T47D (cell line): Measurements from ENCODE around the gene PKD2L1.

Experiments
- DNase-seq, 2 experiments: peaks; one replicate each; pipeline versions ENCODE4 v3.0.0 to v3.0.0-alpha.2; 2011 to 2012; ENCODE audit warnings: low read depth in 1 of 2, low spot score in 1 of 2
- JUND ChIP-seq: IDR thresholded peaks from 2 replicates; pipeline ENCODE4 v1.6.1; 2012; ENCODE audit warnings: low read depth
- in situ Hi-C: cut with HindIII; loops from 2 replicates; pipeline ENCODE4 v1.10.0; 2016; ENCODE audit warnings: low sequenced_read_pairs, low pct_unique_long_range_greater_than_20kb

PKD2L1 gene

DNA sequence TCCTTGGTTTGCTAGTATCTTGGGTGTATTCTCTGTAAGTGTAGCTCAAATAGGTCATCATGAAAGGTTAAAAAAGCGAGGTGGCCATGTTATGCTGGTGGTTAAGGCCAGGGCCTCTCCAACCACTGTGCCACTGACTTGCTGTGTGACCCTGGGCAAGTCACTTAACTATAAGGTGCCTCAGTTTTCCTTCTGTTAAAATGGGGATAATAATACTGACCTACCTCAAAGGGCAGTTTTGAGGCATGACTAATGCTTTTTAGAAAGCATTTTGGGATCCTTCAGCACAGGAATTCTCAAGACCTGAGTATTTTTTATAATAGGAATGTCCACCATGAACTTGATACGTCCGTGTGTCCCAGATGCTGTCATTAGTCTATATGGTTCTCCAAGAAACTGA is 34.1 kb upstream of the PKD2L1 start:
- in situ Hi-C loops: no loop called here
- TF ChIP-seq JUND: no peak
- no peak for DNase-seq

DNA sequence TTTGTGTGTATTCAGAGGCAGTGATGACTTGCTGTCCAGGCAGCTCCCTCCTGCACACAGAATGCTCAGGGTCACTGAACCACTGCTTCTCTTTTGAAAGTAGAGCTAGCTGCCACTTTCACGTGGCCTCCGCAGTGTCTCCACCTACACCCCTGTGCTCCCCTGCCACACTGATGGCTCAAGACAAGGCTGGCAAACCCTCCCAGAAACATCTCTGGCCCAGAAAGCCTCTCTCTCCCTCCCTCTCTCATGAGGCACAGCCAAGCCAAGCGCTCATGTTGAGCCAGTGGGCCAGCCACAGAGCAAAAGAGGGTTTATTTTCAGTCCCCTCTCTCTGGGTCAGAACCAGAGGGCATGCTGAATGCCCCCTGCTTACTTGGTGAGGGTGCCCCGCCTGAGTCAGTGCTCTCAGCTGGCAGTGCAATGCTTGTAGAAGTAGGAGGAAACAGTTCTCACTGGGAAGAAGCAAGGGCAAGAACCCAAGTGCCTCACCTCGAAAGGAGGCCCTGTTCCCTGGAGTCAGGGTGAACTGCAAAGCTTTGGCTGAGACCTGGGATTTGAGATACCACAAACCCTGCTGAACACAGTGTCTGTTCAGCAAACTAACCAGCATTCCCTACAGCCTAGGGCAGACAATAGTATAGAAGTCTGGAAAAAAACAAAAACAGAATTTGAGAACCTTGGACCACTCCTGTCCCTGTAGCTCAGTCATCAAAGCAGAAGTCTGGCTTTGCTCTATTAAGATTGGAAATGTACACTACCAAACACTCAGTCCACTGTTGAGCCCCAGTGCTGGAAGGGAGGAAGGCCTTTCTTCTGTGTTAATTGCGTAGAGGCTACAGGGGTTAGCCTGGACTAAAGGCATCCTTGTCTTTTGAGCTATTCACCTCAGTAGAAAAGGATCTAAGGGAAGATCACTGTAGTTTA is 32.8 kb upstream of the PKD2L1 start:
- no peak for TF ChIP-seq JUND
- DNase-seq: no peak

DNA sequence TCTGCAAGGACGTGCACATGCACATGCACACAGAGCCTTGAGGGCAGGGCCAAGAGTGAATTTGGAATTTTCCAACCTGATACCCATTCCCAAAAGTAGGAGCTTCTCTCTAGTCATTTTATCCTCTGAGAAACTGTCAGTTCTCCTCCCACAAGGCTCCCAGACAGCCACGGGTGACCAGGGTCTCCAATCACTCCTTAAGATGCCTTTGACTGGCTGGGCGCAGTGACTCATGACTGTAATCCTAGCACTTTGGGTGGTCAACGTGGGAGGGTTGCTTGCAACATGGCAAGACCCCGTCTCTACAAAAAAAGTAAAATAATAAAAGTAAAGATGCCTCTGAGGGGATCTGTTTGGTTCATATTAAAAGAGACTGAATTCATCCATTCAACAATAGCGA is 30.2 kb upstream of the PKD2L1 start:
- DNase-seq: no peak
- in situ Hi-C loops: no loop called here
- TF ChIP-seq JUND: no peak

More for the DNA sequence above, 32.8 kb upstream of the PKD2L1 start:
- in situ Hi-C loops: no loop called here

DNA sequence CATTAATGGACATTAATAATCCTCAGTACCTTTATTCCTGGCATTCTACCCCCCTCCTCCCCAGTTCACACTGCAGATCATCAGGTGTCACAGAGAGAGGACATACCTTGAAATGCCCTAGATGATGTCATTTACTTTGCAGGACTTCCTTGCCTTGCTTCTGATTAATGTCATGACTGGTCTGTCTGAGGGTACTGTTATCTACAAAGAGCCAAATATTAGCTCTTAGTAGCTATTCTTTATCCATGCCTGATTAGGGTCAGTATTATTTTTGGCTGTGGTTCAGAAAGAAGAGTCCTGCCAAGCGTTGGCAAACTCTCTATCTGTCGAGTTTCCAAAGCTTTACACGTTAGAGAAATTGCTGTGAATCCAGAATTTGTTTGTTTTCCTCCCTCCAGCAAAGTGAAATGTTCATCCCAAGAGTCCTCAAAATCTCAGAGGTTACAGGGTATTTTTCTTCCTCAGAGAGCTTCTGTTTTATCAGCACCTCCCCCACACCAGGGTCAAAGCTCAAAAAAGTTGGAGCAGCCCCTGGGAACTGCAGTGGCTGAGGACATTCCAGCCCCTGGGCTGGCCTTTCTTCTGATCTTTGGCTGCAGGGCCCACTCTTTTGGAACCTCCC is 29.6 kb upstream of the PKD2L1 start:
- TF ChIP-seq JUND: no peak
- DNase-seq: no peak
- in situ Hi-C loops: no loop called here

DNA sequence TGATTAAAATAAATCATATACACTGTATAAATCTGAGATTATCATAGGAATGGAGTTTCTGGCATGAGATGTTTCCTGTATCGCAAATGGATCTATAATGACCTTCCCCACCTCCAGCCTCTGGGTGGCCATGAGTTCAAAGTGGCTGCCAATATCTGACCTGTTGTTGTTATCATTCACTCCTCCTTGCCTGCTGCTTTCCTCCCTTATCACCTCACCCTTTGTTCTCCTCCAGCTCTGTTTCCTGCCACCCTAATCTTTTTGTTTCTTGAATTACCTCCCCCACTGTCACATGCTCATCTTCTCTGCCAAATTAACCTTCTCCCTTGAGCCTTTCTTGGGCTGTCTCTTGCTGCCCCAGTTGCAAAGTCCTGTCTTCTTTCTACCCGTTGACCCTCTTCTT is 29.0 kb upstream of the PKD2L1 start:
- DNase-seq: no peak
- TF ChIP-seq JUND: no peak
- in situ Hi-C loops: no loop called here

DNA sequence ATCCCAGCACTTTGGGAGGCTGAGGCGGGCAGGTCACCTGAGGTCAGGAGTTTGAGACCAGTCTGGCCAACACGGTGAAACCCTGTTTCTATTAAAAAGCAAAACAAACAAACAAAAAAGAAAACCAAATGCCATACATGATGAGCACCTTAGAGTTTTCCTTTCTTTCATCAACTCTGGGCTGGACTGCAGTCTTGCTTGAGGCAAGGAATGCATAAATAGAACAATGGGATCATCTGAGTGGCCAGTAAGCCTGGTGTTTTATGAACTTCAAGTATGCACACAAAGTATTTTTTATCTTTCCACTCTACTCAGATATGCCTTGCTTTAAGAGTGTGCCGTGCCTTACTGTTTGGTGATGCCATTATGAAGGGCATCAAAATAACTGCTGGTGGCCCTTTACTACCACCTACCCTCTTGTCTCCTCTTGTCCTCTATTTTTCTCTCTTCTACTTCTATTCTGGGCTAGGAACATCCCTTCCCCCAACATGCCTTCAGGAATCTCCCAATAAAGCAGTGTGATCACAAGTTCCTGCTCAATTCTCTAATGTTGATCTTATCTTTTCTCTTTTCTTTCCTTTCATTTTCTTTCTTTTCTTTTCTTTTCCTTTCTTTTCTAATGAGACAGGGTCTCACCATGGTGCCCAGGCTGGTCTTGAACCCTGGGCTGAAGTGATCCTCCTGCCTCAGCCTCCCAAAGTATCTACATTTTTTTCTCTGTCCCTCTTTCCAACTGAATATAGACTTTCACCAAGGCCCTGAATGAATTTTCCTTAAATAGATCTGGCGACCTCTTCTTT is 27.2 kb upstream of the PKD2L1 start:
- no peak for DNase-seq
- in situ Hi-C loops: no loop called here
- TF ChIP-seq JUND: no peak

DNA sequence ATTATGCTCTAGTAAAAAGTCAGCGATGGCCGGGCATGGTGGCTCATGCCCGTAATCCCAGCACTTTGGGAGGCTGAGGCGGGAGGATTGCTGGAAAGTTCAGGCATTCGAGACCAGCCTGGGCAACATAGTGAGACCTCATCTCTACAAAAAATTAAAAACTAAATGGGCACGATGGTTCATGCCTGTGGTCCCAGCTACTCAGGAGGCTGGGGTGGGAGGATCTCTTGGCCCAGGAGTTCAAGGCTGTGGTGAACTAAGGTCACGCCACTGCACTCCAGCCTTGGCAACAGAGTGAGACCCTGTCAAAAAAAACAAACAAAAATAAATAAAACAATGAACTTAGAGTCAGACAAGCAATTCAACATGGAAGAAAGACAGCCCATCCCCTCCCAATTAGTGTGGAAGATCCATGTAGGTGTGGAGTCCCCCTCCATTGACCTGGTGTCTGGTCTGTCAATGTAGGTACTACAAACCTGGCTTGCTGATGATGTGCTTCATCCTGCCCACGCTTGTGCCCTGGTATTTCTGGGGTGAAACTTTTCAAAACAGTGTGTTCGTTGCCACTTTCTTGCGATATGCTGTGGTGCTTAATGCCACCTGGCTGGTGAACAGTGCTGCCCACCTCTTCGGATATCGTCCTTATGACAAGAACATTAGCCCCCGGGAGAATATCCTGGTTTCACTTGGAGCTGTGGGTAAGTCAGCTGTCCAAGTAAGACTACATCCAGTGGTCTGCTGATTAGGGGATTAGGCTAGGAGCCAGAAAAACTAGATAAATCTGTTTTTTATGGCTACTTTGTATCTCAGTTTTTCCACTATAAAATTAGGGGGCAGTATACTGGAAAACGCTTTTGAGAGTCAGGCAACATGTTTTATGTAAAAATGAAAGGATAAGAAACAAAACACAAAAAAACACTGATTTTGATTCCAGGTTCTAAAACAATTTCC is 26.3 kb upstream of the PKD2L1 start:
- DNase-seq: no peak
- in situ Hi-C loops: no loop called here
- TF ChIP-seq JUND: no peak

DNA sequence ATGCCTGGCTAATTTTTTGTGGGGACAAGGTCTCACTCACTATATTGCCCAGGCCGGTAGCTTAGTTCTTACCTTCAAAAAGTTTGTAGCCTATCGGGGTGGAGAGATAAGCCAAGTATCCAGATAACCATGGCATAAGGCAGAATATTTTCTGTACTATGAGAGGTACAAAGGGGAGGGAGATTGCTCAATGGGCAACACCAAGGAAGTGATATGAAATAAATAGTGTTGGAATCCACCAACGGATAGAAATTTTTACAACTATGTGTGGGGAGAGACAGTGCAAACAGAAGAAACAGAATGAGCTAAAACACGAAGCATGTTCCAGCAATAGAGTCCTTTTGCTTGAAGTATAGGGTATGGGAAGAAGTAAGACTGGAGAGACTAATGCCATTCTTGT is 25.1 kb upstream of the PKD2L1 start:
- no peak for TF ChIP-seq JUND
- in situ Hi-C loops: no loop called here

DNA sequence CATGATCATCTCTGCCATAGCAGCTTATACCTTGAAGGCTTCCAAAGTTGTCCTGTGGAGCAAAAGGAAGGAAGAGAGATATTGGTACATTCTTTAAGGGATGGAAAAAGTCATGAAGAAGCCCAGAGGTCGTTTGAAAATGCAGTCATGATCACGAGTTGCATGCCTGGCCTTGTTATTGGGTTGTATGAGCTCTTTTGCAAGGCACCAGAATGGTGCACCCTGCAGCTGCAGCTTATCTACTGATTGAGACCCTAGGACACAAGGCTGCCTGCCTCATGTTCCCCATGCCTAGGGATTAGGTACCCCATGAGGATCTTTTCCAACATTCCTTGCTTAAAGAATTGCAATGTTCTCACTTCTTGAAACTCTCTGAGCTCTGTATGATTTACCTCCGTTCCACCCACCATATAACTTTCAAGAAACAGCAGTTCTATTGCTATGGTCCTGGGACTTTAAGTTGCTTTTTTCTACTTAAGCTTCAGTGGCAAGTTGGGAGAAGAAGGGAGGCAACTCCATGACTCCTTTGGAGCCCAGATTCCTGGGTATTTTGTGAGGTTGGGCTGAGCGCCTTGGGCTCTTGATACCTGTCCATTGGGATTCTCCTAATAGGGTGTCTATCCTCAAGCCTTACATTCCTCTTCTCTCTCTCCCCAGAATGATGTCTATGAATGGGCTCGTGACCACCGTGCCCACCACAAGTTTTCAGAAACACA is 23.9 kb upstream of the PKD2L1 start:
- in situ Hi-C loops: no loop called here
- TF ChIP-seq JUND: no peak
- no peak for DNase-seq

More for the DNA sequence above, 25.1 kb upstream of the PKD2L1 start:
- no peak for DNase-seq

DNA sequence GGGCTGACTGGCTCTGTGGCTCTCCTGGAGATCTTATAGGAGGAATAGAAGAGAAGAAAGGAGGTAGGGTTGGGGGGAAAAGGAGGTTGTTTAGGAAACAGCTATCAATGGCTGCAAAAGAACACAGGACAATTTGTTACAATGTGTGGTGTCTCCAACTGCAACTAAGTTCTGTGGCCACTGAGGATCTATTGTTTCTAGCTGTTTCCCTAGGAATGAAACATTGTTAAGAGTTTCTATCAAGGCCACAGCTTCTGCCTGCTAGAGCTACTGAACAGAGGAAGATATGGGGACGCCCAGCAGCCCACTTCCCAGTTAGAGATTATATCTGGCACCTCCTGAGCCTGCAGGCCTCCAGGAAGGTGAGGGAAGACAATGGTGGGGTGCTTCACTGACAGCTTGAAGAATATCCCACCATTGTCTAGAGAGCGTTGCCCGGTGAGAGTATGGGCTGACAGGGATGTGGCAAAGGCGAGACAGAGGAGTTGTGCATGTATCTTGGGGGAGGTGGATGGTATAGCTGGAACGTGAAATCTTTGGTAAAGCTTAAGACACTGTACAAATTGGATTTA is 21.0 kb upstream of the PKD2L1 start:
- TF ChIP-seq JUND: no peak
- in situ Hi-C loops: no loop called here

DNA sequence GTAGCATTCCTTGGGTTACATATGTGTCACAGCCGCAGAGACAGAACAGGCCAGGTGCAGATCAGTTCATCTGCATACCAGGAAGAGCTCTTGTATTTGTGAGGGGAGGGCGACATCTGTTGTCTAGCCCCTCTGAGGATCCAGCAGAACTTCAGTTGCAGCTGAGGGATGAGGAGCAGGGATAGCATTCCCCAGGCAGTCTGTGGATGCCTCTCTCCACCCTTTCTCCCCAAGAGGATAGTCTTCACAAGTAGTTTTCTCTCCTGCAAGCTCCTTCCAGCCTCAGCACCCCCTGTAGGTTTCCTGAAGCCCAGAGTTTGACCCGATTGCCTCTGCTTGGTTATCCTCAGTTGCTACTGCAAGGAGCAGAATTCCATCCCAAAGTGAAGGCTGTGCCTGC is 19.6 kb upstream of the PKD2L1 start:
- in situ Hi-C loops: no loop called here
- DNase-seq: no peak
- no peak for TF ChIP-seq JUND

More for the DNA sequence above, 21.0 kb upstream of the PKD2L1 start:
- no peak for DNase-seq
